KOPT-K1 (cell line): Measurements from ENCODE around the gene ADRA1B.

Experiments used
- H3K27ac ChIP-seq: fragments of 200-600 bp; sonication (generic); 2 replicates; pipeline ENCODE4 v1.5.1; 2016; ENCODE audit warnings: antibody characterized with exemption, mild to moderate bottlenecking, low read depth, low read length; ENCODE audit not compliant: poor library complexity, severe bottlenecking
- H3K36me3 ChIP-seq: fragments of 200-600 bp; sonication (generic); 2 replicates; pipeline ENCODE4 v1.5.1; 2017; ENCODE audit warnings: antibody characterized with exemption, mild to moderate bottlenecking, low read length, moderate library complexity; ENCODE audit not compliant: insufficient read depth
- H3K9me3 ChIP-seq: fragments of 200-600 bp; sonication (generic); 2 replicates; pipeline ENCODE4 v1.5.1; 2017; ENCODE audit warnings: antibody characterized with exemption, low read length, mild to moderate bottlenecking; ENCODE audit not compliant: insufficient read depth, poor library complexity, severe bottlenecking

ADRA1B gene

DNA sequence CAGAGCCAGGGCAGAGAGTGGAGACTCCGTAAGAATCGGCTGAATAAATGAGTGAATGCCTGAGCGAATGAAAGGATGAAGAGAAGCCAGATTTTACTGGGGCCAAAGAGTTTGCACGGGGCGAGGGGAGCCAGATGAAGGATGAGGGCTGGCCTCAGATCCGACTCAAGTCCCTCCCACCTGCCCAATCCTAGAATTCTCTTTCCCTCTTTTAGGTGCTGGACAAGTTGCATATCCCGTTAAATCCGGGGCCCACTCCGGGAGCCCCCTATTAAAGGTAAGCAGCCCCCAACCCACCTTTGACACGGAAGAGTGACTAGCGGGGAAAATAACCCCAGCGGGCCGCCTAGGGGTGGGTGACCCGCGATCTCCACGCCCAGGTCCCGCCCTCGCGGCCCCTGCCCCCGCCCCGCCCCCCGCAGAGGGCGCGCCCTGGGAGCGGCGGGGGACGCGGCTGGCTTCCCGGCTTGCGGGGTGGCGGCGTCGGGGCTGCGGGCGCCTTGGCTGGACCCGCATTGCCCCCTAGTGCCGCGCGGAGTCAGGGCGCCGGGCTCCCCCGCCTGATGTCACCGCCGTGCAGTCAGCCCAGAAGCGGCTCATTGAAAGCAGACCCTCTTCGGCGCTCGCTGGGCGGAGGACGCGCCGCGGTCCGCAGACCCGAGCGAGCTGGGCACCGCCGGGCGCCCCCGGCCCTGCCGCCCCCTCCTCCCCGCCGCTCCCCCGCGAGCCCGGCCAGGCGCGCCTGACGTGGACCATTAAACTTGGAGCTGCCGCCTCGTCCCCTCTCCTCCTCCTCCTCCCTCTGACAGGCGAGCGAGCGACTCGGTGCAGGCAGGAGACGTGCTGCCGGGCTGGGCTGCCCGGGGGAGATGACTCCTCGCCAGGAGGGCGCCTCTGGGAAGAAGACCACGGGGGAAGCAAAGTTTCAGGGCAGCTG lies at the start of gene ADRA1B:
Gene ADRA1B (plus strand): TSS at position 579 of the 937 bp plus-strand sequence. CDS start 424 bp downstream, outside the sequence.
- H3K27ac ChIP-seq: no peak within 1 kb of the TSS
- H3K9me3 ChIP-seq: no peaks in the 10 kb centered on the region
- H3K36me3 ChIP-seq: no peaks in the 10 kb centered on the region

DNA sequence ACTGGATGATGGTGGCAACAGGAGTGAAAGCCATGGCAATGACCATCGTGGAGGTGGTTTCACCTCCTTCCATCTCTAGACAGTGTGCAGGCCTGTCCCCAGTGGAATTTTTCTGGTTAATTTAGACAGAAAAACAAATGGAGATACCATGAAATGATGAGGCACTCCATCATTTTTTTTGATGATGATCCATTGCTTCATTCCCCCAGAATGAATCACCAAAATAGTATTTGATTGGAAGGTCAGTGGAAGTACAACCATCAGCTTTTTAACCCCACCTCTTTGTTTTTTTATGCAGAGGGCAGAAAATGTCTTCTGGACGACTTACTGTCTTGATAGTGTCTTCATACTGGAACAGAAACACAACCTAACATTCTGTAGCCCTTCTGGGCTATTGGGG lies 42.6 kb upstream of the ADRA1B start:
- no peaks in the 10 kb centered on the region for H3K9me3 ChIP-seq
- H3K36me3 ChIP-seq: no peaks in the 10 kb centered on the region
- no peak overlapping the region for H3K27ac ChIP-seq

DNA sequence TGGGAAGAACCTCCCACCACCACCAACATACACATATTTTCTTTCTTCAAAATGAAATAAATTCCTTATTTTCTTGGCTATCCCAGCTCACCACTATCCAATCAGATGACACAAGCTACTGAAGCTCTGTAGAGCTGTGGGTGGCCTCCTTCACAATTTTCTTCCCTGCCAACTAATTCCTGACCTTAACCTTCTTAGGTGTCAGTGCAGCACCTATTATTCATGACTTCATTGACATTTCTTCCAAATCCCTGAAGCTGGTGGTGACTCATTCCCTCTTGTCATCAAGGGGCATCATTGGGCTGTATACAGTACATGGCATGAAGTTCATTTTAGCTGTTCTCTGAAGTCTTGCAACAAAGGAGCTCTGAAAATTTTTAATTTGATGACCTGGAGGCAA lies 42.0 kb upstream of the ADRA1B start:
- Histone ChIP-seq H3K9me3 (no peaks in the 10 kb centered on the region), H3K27ac (no peak overlapping the region)

DNA sequence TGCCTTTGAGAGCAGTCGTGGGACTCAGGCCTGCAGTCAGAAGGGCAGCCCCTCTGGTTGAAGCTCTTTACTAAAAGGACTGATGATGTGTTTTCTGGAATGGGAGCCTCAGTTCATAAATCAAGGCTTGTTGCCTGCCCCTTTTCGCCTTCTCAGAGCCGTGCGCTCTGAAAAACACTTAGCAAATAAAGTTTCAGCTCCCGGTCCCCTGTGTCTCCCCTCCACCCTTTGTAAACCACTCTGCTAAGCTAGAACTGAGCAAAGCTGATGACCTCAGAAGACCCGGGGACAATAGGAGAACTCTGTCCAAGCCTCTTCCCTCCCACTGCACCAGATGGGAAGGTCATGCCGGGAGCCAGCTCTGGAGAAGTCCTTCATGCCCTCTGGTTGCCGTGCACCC lies 39.3 kb upstream of the ADRA1B start:
- H3K27ac ChIP-seq: no peak overlapping the region
- H3K9me3 ChIP-seq: no peaks in the 10 kb centered on the region
- H3K36me3 ChIP-seq: no peaks in the 10 kb centered on the region

More for the DNA sequence above, 42.0 kb upstream of the ADRA1B start:
- no peaks in the 10 kb centered on the region for H3K36me3 ChIP-seq

- Histone ChIP-seq H3K27ac (no peak overlapping the region), H3K36me3 (no peaks in the 10 kb centered on the region)
These were observed 38.3 kb upstream of the ADRA1B start for GRCh38 chr5:159877894-159878448.

DNA sequence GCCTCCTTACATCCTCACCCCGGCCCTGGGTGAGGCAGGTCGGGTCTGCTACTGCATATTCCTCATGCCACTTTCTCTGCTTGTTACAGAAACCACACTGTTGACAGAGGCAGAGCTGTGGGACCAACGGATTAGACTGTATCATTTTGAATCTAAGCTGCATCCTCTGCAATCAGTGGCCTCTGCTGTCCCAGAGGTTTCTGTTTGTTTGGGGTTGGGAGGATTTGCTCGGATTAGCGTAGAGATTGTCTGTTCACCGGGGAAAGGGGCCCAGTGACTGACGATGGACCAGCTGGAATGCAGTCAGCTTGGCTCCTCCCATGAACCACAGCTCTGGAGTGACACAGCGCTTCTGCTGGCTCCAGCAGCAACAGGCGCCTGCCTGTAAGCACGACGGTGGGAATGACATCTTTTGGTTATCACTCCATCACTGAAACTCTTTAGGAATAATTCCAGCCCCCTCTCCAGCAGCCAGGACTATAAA lies 37.3 kb upstream of the ADRA1B start:
- H3K36me3 ChIP-seq: no peaks in the 10 kb centered on the region
- no peaks in the 10 kb centered on the region for H3K9me3 ChIP-seq
- no peak overlapping the region for H3K27ac ChIP-seq

More at GRCh38 chr5:159877894-159878448, 38.3 kb upstream of the ADRA1B start:
- H3K9me3 ChIP-seq: no peaks in the 10 kb centered on the region

DNA sequence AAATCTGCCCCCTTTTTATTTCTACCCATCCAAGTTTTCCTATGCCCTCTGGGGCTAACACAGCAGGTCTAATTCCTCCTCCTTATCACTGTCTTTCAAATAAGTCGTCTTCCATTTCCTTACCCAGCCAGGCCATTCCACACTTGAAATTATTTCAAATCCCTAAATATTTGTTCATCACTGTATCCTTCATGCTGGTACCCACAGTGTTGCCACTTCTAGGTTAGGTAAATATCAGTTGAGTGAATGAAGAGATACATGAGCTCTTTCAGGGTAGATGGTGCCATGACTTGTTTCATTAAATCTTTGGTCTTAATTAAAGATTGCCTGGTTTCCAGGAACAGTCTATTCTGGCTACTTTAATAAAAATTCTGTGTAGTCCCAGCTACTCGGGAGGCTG lies 35.6 kb upstream of the ADRA1B start:
- Histone ChIP-seq H3K36me3 (no peaks in the 10 kb centered on the region), H3K9me3 (no peaks in the 10 kb centered on the region), H3K27ac (no peak overlapping the region)

DNA sequence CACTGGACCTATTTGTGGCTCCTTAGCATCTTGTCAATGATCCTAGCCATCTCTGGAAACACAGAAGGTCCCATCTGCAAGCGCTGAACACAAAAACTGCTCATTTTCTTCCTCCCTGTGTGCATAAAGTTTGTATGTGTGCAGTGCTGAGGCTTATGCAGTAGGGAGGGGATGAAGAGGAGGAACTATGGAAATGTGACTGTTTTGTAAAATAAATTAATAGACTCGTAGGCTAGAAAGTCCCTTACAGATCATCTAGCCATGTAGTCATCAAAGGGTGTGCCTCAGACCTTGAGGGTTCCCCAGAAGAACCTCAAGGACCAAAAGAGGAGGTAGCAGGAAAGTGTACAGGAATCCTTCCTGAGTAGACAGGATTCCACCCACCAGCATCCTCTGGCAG lies 34.3 kb upstream of the ADRA1B start:
- Histone ChIP-seq H3K27ac (no peak overlapping the region), H3K36me3 (no peaks in the 10 kb centered on the region), H3K9me3 (no peaks in the 10 kb centered on the region)

- Histone ChIP-seq H3K9me3 (no peaks in the 10 kb centered on the region), H3K36me3 (no peaks in the 10 kb centered on the region), H3K27ac (no peak overlapping the region)
These were observed 32.7 kb upstream of the ADRA1B start for GRCh38 chr5:159883522-159883950.

GRCh38 chr5:159884917-159885620 lies 31.2 kb upstream of the ADRA1B start:
- Histone ChIP-seq H3K36me3 (no peaks in the 10 kb centered on the region), H3K9me3 (no peaks in the 10 kb centered on the region), H3K27ac (no peak overlapping the region)

- H3K9me3 ChIP-seq: no peaks in the 10 kb centered on the region
- no peaks in the 10 kb centered on the region for H3K36me3 ChIP-seq
- no peak overlapping the region for H3K27ac ChIP-seq
These were observed 30.0 kb upstream of the ADRA1B start for GRCh38 chr5:159886296-159886695.

DNA sequence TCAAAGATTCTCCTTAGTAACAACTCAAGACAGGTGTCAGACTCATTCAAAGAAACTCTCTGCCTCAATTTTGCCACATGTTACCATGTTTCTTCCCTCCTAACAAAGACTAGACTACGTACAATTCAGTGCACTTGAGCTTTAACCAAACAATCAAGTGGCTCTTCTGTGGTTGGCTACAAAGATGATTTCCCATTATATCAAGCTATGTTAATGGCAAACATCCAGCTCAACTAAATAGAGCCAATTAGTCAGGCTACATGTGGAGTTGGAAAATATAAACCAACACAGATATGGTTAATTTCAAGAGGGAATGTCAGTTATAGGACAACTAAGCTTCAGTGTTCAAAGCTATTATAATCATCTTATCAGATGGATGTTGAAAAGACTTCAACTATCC lies 29.2 kb upstream of the ADRA1B start:
- Histone ChIP-seq H3K9me3 (no peaks in the 10 kb centered on the region), H3K27ac (no peak overlapping the region), H3K36me3 (no peaks in the 10 kb centered on the region)

DNA sequence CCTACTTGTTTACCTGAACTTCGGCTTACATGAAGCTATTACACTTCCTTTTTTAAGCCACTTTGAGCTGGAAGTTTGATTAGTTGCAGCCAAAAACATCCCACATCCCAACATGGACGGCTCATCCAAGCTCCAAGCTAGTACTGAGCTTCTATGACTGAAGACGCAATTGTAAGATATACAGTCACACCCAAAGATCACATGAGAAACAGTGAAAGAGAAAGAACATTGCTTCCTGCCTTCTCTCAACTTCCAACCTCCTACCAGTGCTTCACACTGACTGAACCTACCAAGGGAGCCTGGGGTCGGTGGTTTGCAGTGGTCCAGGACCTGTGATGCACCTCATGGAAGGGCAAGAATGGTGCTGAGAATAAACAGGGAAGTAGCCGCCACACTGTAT lies 27.4 kb upstream of the ADRA1B start:
- Histone ChIP-seq H3K9me3 (no peaks in the 10 kb centered on the region), H3K36me3 (no peaks in the 10 kb centered on the region), H3K27ac (no peak overlapping the region)

DNA sequence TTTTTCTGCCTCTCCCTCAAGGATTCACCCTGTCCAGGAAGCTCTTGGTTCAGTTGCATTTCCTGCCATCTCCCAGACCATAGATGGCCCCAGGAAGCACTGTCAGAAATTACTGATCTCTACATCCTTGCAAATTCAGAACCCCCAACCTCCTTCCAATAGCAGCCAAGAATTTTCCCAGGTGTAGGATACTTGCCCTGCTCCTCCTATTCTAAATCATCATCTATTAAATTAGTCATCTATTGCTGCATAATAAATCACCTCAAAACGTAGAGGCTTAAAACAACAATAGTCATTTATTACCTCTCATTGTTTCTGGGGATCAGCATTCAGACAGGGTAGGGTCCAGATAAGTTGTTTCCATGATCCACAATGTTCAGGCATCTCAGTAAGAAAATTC lies 26.1 kb upstream of the ADRA1B start:
- H3K27ac ChIP-seq: no peak overlapping the region
- H3K36me3 ChIP-seq: no peaks in the 10 kb centered on the region
- H3K9me3 ChIP-seq: no peaks in the 10 kb centered on the region

DNA sequence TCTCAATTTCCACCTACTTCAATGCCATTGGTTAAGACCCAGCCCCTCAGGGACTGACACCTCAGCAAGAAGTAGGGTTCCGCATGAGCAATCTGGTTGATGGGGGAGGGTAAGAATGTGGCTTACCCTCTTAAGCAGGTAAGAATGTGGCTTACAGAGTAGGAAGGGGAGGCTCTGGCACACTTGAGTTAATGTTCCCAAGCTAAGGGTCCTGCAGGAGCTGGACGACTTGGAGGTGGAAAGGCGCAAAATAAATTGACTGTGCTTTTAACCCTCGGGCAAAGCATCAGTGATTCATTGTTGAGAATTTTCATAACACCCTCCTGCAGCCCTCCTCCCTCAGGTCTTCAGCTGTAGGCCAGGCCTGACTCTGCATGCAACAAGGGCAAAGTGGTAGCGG lies 24.9 kb upstream of the ADRA1B start:
- Histone ChIP-seq H3K36me3 (no peaks in the 10 kb centered on the region), H3K27ac (no peak overlapping the region), H3K9me3 (no peaks in the 10 kb centered on the region)
